CD4-positive, alpha-beta T cell (primary cell): Measurements from ENCODE around the gene PAK6. TPM values are rescaled to one million over a fixed set of nuclear protein-coding genes. Genes with fewer than 3 reads are reported as not detected.

Source experiments
- ATAC-seq: fragments of 200-7000 bp; cut with Tn5 transposase; one replicate; pipeline ENCODE4 v1.10.0; 2022; ENCODE audit warnings: mild to moderate bottlenecking; ENCODE audit not compliant: poor library complexity
- CTCF ChIA-PET: fragments of 350-600 bp; sonication (Branson Sonifier 250); formaldehyde crosslinking; loops from one replicate; lab custom pipeline; 2021; ENCODE audit warnings: antibody characterized with exemption, inconsistent platforms; lab: Charles Lee
- POLR2A ChIA-PET: fragments of 350-600 bp; sonication (Branson Sonifier 250); formaldehyde crosslinking; loops from one replicate; lab custom pipeline; 2021; ENCODE audit warnings: antibody characterized with exemption, inconsistent platforms; lab: Charles Lee
- DNase-seq, 14 experiments: peaks; one replicate each; pipeline ENCODE4 v3.0.0-alpha.2; 2013 to 2020; ENCODE audit warnings: mixed read lengths in 2 of 14
- H3K27ac ChIP-seq, 2 donors: one replicate each; pipeline versions ENCODE4 v1.5.1 to v1.7.0; 2013; ENCODE audit warnings: low read length in 2 of 2, low read depth in 1 of 2, mild to moderate bottlenecking in 1 of 2
- H3K27me3 ChIP-seq, 2 experiments: 1 replicate in 1 of 2; 2 replicates in 1 of 2; pipeline versions ENCODE4 v1.6.1 to v1.7.0; 2013; ENCODE audit warnings: low read length in 2 of 2, control low read depth in 1 of 2, mild to moderate bottlenecking in 1 of 2, moderate library complexity in 1 of 2; ENCODE audit not compliant: insufficient read depth in 2 of 2, control insufficient read depth in 1 of 2
- H3K36me3 ChIP-seq: one replicate; pipeline ENCODE4 v1.6.1; 2013; ENCODE audit warnings: low read length, control low read depth; ENCODE audit not compliant: insufficient read depth
- H3K4me1 ChIP-seq: one replicate; pipeline ENCODE4 v1.6.1; 2013; ENCODE audit warnings: low read length, control low read depth; ENCODE audit not compliant: insufficient read depth
- H3K4me3 ChIP-seq: one replicate; pipeline ENCODE4 v1.5.1; 2013; ENCODE audit warnings: mild to moderate bottlenecking, low read length, moderate library complexity
- H3K9me3 ChIP-seq, 2 experiments: 1 replicate in 1 of 2; 2 replicates in 1 of 2; pipeline versions ENCODE4 v1.6.1 to v1.7.0; 2013; ENCODE audit warnings: low read length in 2 of 2, mild to moderate bottlenecking in 2 of 2, control low read depth in 1 of 2, moderate library complexity in 1 of 2; ENCODE audit not compliant: control insufficient read depth in 1 of 2, insufficient read depth in 1 of 2
- H3K27ac Mint-ChIP-seq: one replicate; pipeline ENCODE4 v1.8.0; 2020; ENCODE audit warnings: mixed read lengths
- H3K27me3 Mint-ChIP-seq: one replicate; pipeline ENCODE4 v1.8.0; 2021; ENCODE audit warnings: mixed read lengths
- H3K36me3 Mint-ChIP-seq: one replicate; pipeline ENCODE4 v1.8.0; 2021; ENCODE audit warnings: low read depth, mixed read lengths
- H3K4me1 Mint-ChIP-seq: one replicate; pipeline ENCODE4 v1.8.0; 2021; ENCODE audit warnings: low read depth, mixed read lengths
- H3K4me3 Mint-ChIP-seq: one replicate; pipeline ENCODE4 v1.8.0; 2020; ENCODE audit warnings: mild to moderate bottlenecking, mixed read lengths
- H3K9me3 Mint-ChIP-seq: one replicate; pipeline ENCODE4 v1.8.0; 2020; ENCODE audit warnings: mixed read lengths
- intact Hi-C, 2 experiments: fragments of 100-400 bp; cut with DNase I in 1 of 2; cut with micrococcal nuclease in 1 of 2; formaldehyde crosslinking; loops; one replicate each; pipeline versions ENCODE4 v1.15.1 to v1.9.0; 2023 to 2025; cut with DNase I, micrococcal nuclease
- total RNA-seq, 174 experiments: library from RNA in 2 of 174; stranded (reverse) in 2 of 174; gene quantifications; one replicate each; pipeline ENCODE4 v1.2.3 and lab custom pipeline; 2021 to 2026
- TF ChIP-seq, protein P1 (sequence below): fragments of 200-600 bp; IDR thresholded peaks from one replicate; pipeline ENCODE4 v1.8.0; 2022; ENCODE audit warnings: antibody characterized with exemption, mild to moderate bottlenecking

The PAK6 gene
- total RNA-seq, 2 experiments from 2014 or later = 0.34 to 0.36 TPM

DNA sequence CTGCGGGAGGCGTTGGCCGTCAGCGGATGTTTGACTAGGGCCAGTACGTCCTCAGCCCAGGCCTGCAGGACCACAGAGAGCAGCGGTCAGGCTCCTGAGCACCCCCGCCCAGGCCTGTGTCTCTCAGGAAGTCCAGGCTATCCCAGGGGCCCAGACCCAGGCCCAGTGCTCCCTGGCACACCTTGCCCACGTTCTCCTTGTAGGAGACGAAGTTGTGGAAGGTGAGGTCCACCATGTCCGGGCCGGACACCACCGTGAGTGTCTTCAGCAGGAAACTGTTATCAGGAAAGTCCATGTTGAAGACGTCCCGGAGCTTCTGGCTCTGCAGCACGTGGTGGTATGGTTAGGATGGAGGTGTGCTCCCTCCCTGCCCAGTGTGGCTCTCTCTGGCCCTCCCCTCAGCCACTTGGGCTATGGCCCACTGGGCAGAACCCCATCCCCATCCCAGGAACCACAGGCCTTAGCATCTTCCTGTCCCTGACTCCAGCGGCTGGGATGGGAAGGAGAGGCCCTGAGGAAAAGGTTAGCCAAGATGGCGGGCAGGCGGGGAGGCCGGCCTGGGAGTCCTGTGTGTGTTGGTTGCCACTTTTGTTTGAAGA is 63.5 kb downstream of the PAK6 start:
- peaks cover 64% of the 10 kb centered on the region for H3K36me3 ChIP-seq
- Mint-ChIP-seq H3K27me3 (no peaks in the 10 kb centered on the region), H3K4me3 (no peak overlapping the region), H3K4me1 (peaks cover 31% of the 10 kb centered on the region), H3K9me3 (no peaks in the 10 kb centered on the region), H3K36me3 (peaks cover 78% of the 10 kb centered on the region), H3K27ac (no peak overlapping the region)
- DNase-seq (no peak), ATAC-seq (no peak)
- intact Hi-C loops = no loop called here
- TF ChIP-seq, protein P1, sequence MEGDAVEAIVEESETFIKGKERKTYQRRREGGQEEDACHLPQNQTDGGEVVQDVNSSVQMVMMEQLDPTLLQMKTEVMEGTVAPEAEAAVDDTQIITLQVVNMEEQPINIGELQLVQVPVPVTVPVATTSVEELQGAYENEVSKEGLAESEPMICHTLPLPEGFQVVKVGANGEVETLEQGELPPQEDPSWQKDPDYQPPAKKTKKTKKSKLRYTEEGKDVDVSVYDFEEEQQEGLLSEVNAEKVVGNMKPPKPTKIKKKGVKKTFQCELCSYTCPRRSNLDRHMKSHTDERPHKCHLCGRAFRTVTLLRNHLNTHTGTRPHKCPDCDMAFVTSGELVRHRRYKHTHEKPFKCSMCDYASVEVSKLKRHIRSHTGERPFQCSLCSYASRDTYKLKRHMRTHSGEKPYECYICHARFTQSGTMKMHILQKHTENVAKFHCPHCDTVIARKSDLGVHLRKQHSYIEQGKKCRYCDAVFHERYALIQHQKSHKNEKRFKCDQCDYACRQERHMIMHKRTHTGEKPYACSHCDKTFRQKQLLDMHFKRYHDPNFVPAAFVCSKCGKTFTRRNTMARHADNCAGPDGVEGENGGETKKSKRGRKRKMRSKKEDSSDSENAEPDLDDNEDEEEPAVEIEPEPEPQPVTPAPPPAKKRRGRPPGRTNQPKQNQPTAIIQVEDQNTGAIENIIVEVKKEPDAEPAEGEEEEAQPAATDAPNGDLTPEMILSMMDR = no peak
- no peak overlapping the region for H3K4me3 ChIP-seq
- H3K27ac ChIP-seq = no peak overlapping the region
- POLR2A ChIA-PET = interaction anchor here (1.6 kb wide), 1 partner anchor 13 kb away, joined by 4 read pairs; no protein-coding TSS in a partner anchor
- H3K9me3 ChIP-seq = peaks cover 6% of the 10 kb centered on the region in 2 experiments
- CTCF ChIA-PET = no interaction called here
- H3K27me3 ChIP-seq = no peaks in the 10 kb centered on the region
- H3K4me1 ChIP-seq = peaks cover 31% of the 10 kb centered on the region

DNA sequence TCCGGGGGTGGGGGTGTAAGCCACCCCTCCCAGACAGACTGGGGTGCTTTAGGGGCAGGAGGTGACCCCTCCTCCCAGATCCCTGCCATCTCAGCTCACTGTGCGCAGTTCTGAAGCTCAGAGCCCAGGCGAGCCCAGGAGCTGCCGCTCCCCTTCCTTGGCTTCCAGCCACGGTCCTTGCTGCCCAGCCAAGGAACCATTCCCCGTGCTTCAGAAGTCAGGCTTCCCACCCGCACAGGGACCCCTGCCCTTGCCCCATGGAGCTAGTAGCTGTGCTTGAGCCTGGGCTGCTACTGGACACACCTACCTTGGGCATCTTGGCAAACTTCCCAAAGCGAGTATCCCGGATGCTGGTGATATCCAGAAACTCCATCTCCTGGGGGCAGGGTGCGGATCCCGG is 64.1 kb downstream of the PAK6 start:
- no peak for ATAC-seq
- ChIA-PET POLR2A (interaction anchor here (1.6 kb wide), 1 partner anchor 13 kb away, joined by 4 read pairs; no protein-coding TSS in a partner anchor), CTCF (no interaction called here)
- Mint-ChIP-seq H3K4me1 (peaks cover 31% of the 10 kb centered on the region), H3K4me3 (no peak overlapping the region), H3K36me3 (peaks cover 74% of the 10 kb centered on the region), H3K9me3 (no peaks in the 10 kb centered on the region), H3K27me3 (no peaks in the 10 kb centered on the region), H3K27ac (no peak overlapping the region)
- Histone ChIP-seq H3K9me3 (peaks cover 6% of the 10 kb centered on the region in 2 experiments), H3K36me3 (peaks cover 60% of the 10 kb centered on the region), H3K4me3 (no peak overlapping the region), H3K4me1 (peaks cover 34% of the 10 kb centered on the region), H3K27me3 (no peaks in the 10 kb centered on the region), H3K27ac (no peak overlapping the region)
- TF ChIP-seq, protein P1 = no peak
- intact Hi-C loops = no loop called here
- no peak for DNase-seq

DNA sequence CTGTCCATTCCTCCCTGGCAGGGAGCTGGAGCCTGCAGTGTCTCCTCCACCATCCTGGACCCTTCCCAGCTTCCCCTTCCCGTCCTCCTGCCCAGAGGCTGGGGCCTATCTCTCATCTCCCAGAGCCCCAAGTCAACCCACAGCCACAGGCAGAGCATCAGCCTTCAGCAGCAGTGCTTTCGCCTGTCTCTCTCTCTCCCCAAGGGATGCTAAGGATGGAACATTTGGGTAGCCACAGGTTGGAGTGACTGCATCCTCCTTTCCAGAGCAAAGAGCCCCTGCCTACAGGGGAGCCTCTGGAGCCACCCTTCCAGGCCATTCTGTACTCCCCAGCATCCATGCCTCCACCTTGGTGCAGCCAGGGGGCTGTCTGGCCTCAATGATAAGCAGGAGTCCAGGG is 64.7 kb downstream of the PAK6 start:
- intact Hi-C loops = no loop called here

More for the DNA sequence above, 64.7 kb downstream of the PAK6 start:
- Histone ChIP-seq H3K27ac (no peak overlapping the region), H3K27me3 (no peaks in the 10 kb centered on the region), H3K36me3 (peaks cover 54% of the 10 kb centered on the region), H3K4me3 (no peak overlapping the region), H3K9me3 (peaks cover 6% of the 10 kb centered on the region in 2 experiments), H3K4me1 (peaks cover 35% of the 10 kb centered on the region)
- ChIA-PET POLR2A (interaction anchor here (1.6 kb wide), 1 partner anchor 14 kb away, joined by 4 read pairs; no protein-coding TSS in a partner anchor), CTCF (no interaction called here)
- H3K27me3 Mint-ChIP-seq = no peaks in the 10 kb centered on the region
- H3K4me1 Mint-ChIP-seq = peaks cover 35% of the 10 kb centered on the region
- ATAC-seq = no peak
- peaks cover 74% of the 10 kb centered on the region for H3K36me3 Mint-ChIP-seq
- no peaks in the 10 kb centered on the region for H3K9me3 Mint-ChIP-seq
- H3K27ac Mint-ChIP-seq = no peak overlapping the region
- no peak for DNase-seq
- TF ChIP-seq, protein P1 = no peak
- H3K4me3 Mint-ChIP-seq = no peak overlapping the region
